H1 (cell line): ENCODE measurements around the gene ZSWIM6. TPM values are rescaled to one million over a fixed set of nuclear protein-coding genes. Genes with fewer than 3 reads are reported as not detected.

Experiments
- CTCF ChIA-PET: fragments of 300-600 bp; sonication (Branson Sonifier 250); formaldehyde crosslinking; loops from one replicate; lab custom pipeline; 2021; ENCODE audit not compliant: partially characterized antibody; lab: Charles Lee
- POLR2A ChIA-PET: fragments of 300-600 bp; sonication (Branson Sonifier 250); formaldehyde crosslinking; loops from one replicate; lab custom pipeline; 2021; ENCODE audit warnings: inconsistent platforms; ENCODE audit not compliant: partially characterized antibody; lab: Charles Lee
- DNase-seq, 2 experiments: peaks; one replicate each; pipeline versions ENCODE4 v3.0.0 to v3.0.0-alpha.2; 2010 to 2022; ENCODE audit warnings: low spot score in 2 of 2, low read depth in 1 of 2, mixed read lengths in 1 of 2
- FAIRE-seq: peaks from 2 replicates; lab custom pipeline; 2011; peaks lifted over from hg19 to GRCh38; lab: Jason Lieb, UNC
- H2AFZ ChIP-seq: 2 replicates; pipeline ENCODE4 v1.8.1; 2012; ENCODE audit warnings: low read length, inconsistent platforms
- H2AK5ac ChIP-seq: 2 replicates; pipeline ENCODE4 v1.6.1; 2013; ENCODE audit warnings: low read depth, low read length
- H2BK120ac ChIP-seq: replicated peaks from 2 replicates; pipeline ENCODE3; 2013; ENCODE audit warnings: low read depth, low read length, inconsistent platforms
- H2BK12ac ChIP-seq: 2 replicates; pipeline ENCODE4 v1.6.1; 2013; ENCODE audit warnings: low read depth, low read length
- H2BK15ac ChIP-seq: 2 replicates; pipeline ENCODE4 v1.6.1; 2013; ENCODE audit warnings: low read length
- H2BK20ac ChIP-seq: 2 replicates; pipeline ENCODE4 v1.6.1; 2013; ENCODE audit warnings: low read length
- H2BK5ac ChIP-seq: 2 replicates; pipeline ENCODE4 v1.6.1; 2013; ENCODE audit warnings: low read depth, low read length
- H3K14ac ChIP-seq: 2 replicates; pipeline ENCODE4 v1.6.1; 2013; ENCODE audit warnings: inconsistent platforms; ENCODE audit not compliant: insufficient read length
- H3K18ac ChIP-seq: 2 replicates; pipeline ENCODE4 v1.6.1; 2013; ENCODE audit warnings: low read length; ENCODE audit errors: extremely low read depth
- H3K23ac ChIP-seq: 2 replicates; pipeline ENCODE4 v1.6.1; 2013; ENCODE audit warnings: inconsistent platforms; ENCODE audit not compliant: insufficient read length
- H3K23me2 ChIP-seq: 2 replicates; pipeline ENCODE4 v1.6.1; 2013; ENCODE audit warnings: low read depth, low read length
- H3K27ac ChIP-seq: 2 replicates; pipeline ENCODE4 v1.6.1; 2011; ENCODE audit warnings: low read depth, low read length, inconsistent platforms
- H3K27me3 ChIP-seq, 4 experiments: replicated peaks in 1 of 4; 1 replicate in 1 of 4; 2 replicates in 3 of 4; pipeline versions ENCODE4 v1.6.1 to v1.8.1; 2011 to 2013; ENCODE audit warnings: low read length in 3 of 4, mild to moderate bottlenecking in 3 of 4, inconsistent platforms in 2 of 4, mixed read lengths in 2 of 4, moderate library complexity in 1 of 4; ENCODE audit not compliant: control insufficient read depth in 3 of 4, insufficient read depth in 3 of 4; ENCODE audit errors: extremely low read depth in 1 of 4
- H3K36me3 ChIP-seq, 4 experiments: 2 replicates each; pipeline versions ENCODE4 v1.6.1 to v1.8.1; 2011 to 2013; ENCODE audit warnings: mild to moderate bottlenecking in 4 of 4, low read length in 3 of 4, moderate library complexity in 2 of 4, control low read depth in 1 of 4, inconsistent platforms in 1 of 4; ENCODE audit not compliant: insufficient read depth in 4 of 4, control insufficient read depth in 2 of 4
- H3K4ac ChIP-seq: replicated peaks from 2 replicates; pipeline ENCODE3; 2013; ENCODE audit warnings: low read length, low read depth, mixed read lengths, inconsistent platforms; ENCODE audit not compliant: insufficient read length
- H3K4me1 ChIP-seq, 4 experiments: replicated peaks in 1 of 4; 1 replicate in 1 of 4; 2 replicates in 3 of 4; pipeline versions ENCODE4 v1.6.1 to v1.8.1; 2011 to 2013; ENCODE audit warnings: low read length in 3 of 4, inconsistent platforms in 2 of 4, mixed read lengths in 1 of 4; ENCODE audit not compliant: insufficient read depth in 4 of 4, control insufficient read depth in 3 of 4
- H3K4me2 ChIP-seq, 2 experiments: 2 replicates each; pipeline versions ENCODE4 v1.6.1 to v1.8.1; 2011 to 2013; ENCODE audit warnings: low read depth in 2 of 2, low read length in 2 of 2, control low read depth in 1 of 2, inconsistent platforms in 1 of 2, mild to moderate bottlenecking in 1 of 2; ENCODE audit not compliant: insufficient read depth in 1 of 2
- H3K4me3 ChIP-seq, 4 experiments: fragments of 200-600, 300-600 bp in 1 of 4; sonication (generic), shearing (Covaris generic), sonication (Bioruptor Twin) in 1 of 4; 2 replicates each; pipeline versions ENCODE4 v1.5.1 to v1.8.1; 2011 to 2016; ENCODE audit warnings: low read length in 4 of 4, low read depth in 3 of 4, control low read depth in 2 of 4, inconsistent platforms in 2 of 4, mild to moderate bottlenecking in 2 of 4, mixed read lengths in 1 of 4, moderate library complexity in 1 of 4; ENCODE audit not compliant: insufficient read depth in 2 of 4; ENCODE audit errors: extremely low read depth in 1 of 4
- H3K56ac ChIP-seq: replicated peaks from 2 replicates; pipeline ENCODE3; 2013; ENCODE audit warnings: low read depth, mild to moderate bottlenecking, mixed read lengths, low read length, inconsistent platforms; ENCODE audit not compliant: insufficient read length
- H3K79me1 ChIP-seq: 2 replicates; pipeline ENCODE4 v1.6.1; 2013; ENCODE audit warnings: low read depth, low read length, control low read depth
- H3K79me2 ChIP-seq, 2 experiments: 2 replicates each; pipeline versions ENCODE4 v1.6.1 to v1.8.1; 2012 to 2013; ENCODE audit warnings: low read length in 2 of 2, mild to moderate bottlenecking in 2 of 2, inconsistent platforms in 1 of 2; ENCODE audit not compliant: insufficient read depth in 2 of 2, control insufficient read depth in 1 of 2
- H3K9ac ChIP-seq, 4 experiments: replicated peaks in 1 of 4; 1 replicate in 1 of 4; 2 replicates in 3 of 4; pipeline versions ENCODE4 v1.6.1 to v1.8.1; 2011 to 2013; ENCODE audit warnings: low read depth in 3 of 4, low read length in 3 of 4, control low read depth in 2 of 4, mild to moderate bottlenecking in 2 of 4, moderate library complexity in 2 of 4, inconsistent platforms in 1 of 4; ENCODE audit errors: extremely low read depth in 1 of 4
- H3K9me3 ChIP-seq, 2 experiments: 2 replicates each; pipeline versions ENCODE4 v1.6.1 to v1.8.1; 2012 to 2013; ENCODE audit warnings: mild to moderate bottlenecking in 2 of 2, moderate library complexity in 2 of 2, control low read depth in 1 of 2, inconsistent platforms in 1 of 2, low read depth in 1 of 2, low read length in 1 of 2, mixed read lengths in 1 of 2; ENCODE audit not compliant: insufficient read depth in 2 of 2
- H4K20me1 ChIP-seq, 2 experiments: replicated peaks in 1 of 2; 2 replicates each; pipeline versions ENCODE3 to v1.8.1; 2011 to 2013; ENCODE audit warnings: inconsistent platforms in 2 of 2, low read length in 2 of 2, mild to moderate bottlenecking in 1 of 2; ENCODE audit not compliant: insufficient read depth in 2 of 2, control insufficient read depth in 1 of 2
- H4K5ac ChIP-seq: 2 replicates; pipeline ENCODE4 v1.6.1; 2013; ENCODE audit warnings: low read length, low read depth, mixed read lengths, inconsistent platforms; ENCODE audit not compliant: insufficient read length
- H4K8ac ChIP-seq: 2 replicates; pipeline ENCODE4 v1.8.0; 2013; ENCODE audit warnings: mild to moderate bottlenecking, moderate library complexity, low read length, inconsistent platforms; ENCODE audit not compliant: insufficient read depth; ENCODE audit errors: extremely low read depth
- H4K91ac ChIP-seq: replicated peaks from 2 replicates; pipeline ENCODE3; 2013; ENCODE audit warnings: low read length, mixed read lengths, inconsistent platforms; ENCODE audit not compliant: insufficient read length
- BRCA1 ChIP-seq: IDR thresholded peaks from 2 replicates; pipeline ENCODE4 v1.6.1; 2012; ENCODE audit warnings: low read depth, low read length, improper control_type of control experiment
- CBX8 ChIP-seq: fragments of 300-800, 300-1000 bp; sonication (generic); IDR thresholded peaks from 2 replicates; pipeline ENCODE4 v1.7.1; 2016; ENCODE audit warnings: low read depth, low read length, borderline replicate concordance
- NRF1 ChIP-seq: IDR thresholded peaks from 2 replicates; pipeline ENCODE4 v1.6.1; 2011; ENCODE audit warnings: mild to moderate bottlenecking, low read depth, low read length, improper control_type of control experiment
- WGBS, 2 experiments: shearing (Covaris generic) in 1 of 2; methylation state at CpG; one replicate each; pipeline versions ENCODE4 v1.1.6 to v1.1.7; 2013 to 2015; ENCODE audit warnings: low lambda C conversion rate in 2 of 2, mixed read lengths in 2 of 2, inconsistent platforms in 1 of 2, low coverage in 1 of 2, missing lambda C conversion rate in 1 of 2; ENCODE audit not compliant: insufficient replicate concordance in 2 of 2, insufficient coverage in 1 of 2, insufficient read length in 1 of 2; ENCODE audit errors: extremely low coverage in 1 of 2, missing lambda C conversion rate in 1 of 2; 5-methylcytosine and 5-hydroxymethylcytosine counted together
- polyA plus RNA-seq, 7 experiments: library from polyadenylated mRNA; depleted of rRNA in 3 of 7; stranded (reverse) in 5 of 7; unstranded in 2 of 7; fragments of >200 nt in 5 of 7; fragments of 200-250 nt in 2 of 7; gene quantifications; 1 replicate in 5 of 7; 2 replicates in 1 of 7; 4 replicates in 1 of 7; pipeline versions ENCODE4 v1.2.1 to v1.2.3, GENCODE V29; 2011 to 2013; ENCODE audit warnings: missing spikeins in 2 of 7, mixed read lengths in 2 of 7
- total RNA-seq: library from RNA; stranded (reverse); fragmentation: NEBNext Ultra II Directional; extraction: Animal tissue kit (Norgen Biotek cat#: 25700); gene quantifications from 2 replicates; pipeline ENCODE4 v1.2.1, GENCODE V29; 2021
- TF ChIP-seq, protein P1 (sequence below): IDR thresholded peaks from 2 replicates; pipeline ENCODE4 v1.6.1; 2011; ENCODE audit warnings: low read length, improper control_type of control experiment

Gene ZSWIM6
- total and polyA plus RNA-seq, 2 of the 8 experiments (the other 6 are each of a cell fraction or from before 2014, with no cell fraction given) = 7.9 to 12.4 TPM

DNA sequence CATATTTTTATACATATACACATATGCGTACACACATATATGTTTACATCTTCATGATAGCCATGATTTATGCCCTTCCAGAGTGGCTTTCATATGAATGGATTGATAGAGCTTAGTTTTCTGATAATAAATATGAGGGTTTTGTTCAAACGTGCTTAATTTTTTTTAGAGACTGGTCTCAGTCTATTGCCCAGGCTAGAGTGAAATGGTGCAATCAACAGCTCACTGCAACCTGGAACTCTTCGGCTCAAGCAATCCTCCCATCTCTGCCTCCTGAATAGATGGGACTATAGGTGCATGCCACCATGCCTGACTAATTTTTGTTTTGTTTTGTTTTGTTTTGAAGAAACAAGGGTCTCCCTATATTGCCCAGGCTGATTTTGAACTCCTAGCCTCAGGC is 48.6 kb upstream of the ZSWIM6 start:
- H3K23ac ChIP-seq = no peak overlapping the region
- H3K18ac ChIP-seq = no peak overlapping the region
- no peak overlapping the region for H3K4me2 ChIP-seq
- no peak overlapping the region for H2AFZ ChIP-seq
- no peak overlapping the region for H4K5ac ChIP-seq
- H3K14ac ChIP-seq = no peak overlapping the region
- no peak overlapping the region for H3K9ac ChIP-seq
- POLR2A ChIA-PET = no interaction called here
- no peak overlapping the region for H2AK5ac ChIP-seq
- H3K4me1 ChIP-seq = no peaks in the 10 kb centered on the region; a peak in 2 of 7 replicates
- H4K8ac ChIP-seq = no peak overlapping the region
- 94% methylated on average over 3 of the region's 3 CpGs; no CpG with 5 or more reads in 1 of the 2 experiments for WGBS, 2 experiments
- no peaks in the 10 kb centered on the region for H3K79me1 ChIP-seq
- no peaks in the 10 kb centered on the region for H3K27me3 ChIP-seq
- H3K4me3 ChIP-seq = no peak overlapping the region
- H2BK12ac ChIP-seq = no peak overlapping the region
- no peak for DNase-seq
- no peak overlapping the region for H2BK120ac ChIP-seq
- FAIRE-seq = no peak
- TF ChIP-seq NRF1 (no peak), CBX8 (no peak), BRCA1 (no peak)
- TF ChIP-seq, protein P1, sequence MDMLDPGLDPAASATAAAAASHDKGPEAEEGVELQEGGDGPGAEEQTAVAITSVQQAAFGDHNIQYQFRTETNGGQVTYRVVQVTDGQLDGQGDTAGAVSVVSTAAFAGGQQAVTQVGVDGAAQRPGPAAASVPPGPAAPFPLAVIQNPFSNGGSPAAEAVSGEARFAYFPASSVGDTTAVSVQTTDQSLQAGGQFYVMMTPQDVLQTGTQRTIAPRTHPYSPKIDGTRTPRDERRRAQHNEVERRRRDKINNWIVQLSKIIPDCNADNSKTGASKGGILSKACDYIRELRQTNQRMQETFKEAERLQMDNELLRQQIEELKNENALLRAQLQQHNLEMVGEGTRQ = no peak
- no peaks in the 10 kb centered on the region for H3K36me3 ChIP-seq
- H3K56ac ChIP-seq = no peak overlapping the region
- CTCF ChIA-PET = no interaction called here
- no peaks in the 10 kb centered on the region for H4K20me1 ChIP-seq
- no peak overlapping the region for H2BK15ac ChIP-seq
- no peak overlapping the region for H2BK5ac ChIP-seq
- H3K79me2 ChIP-seq = no peaks in the 10 kb centered on the region
- no peaks in the 10 kb centered on the region for H3K9me3 ChIP-seq
- no peak overlapping the region for H2BK20ac ChIP-seq
- H3K23me2 ChIP-seq = no peaks in the 10 kb centered on the region
- no peak overlapping the region for H4K91ac ChIP-seq
- no peak overlapping the region for H3K4ac ChIP-seq
- no peak overlapping the region for H3K27ac ChIP-seq
